ENCODE results near the gene ZSWIM6. TPM values are rescaled to one million over a fixed set of nuclear protein-coding genes. Genes with fewer than 3 reads are reported as not detected.
"Not testable (repeated sequence)": the region's sequence is repeated elsewhere in the genome, so short reads cannot be mapped to it uniquely, and the experiment has no call there.

ZSWIM6 gene
- total RNA-seq, 1 donor from 2014 or later: 50.2 TPM

DNA sequence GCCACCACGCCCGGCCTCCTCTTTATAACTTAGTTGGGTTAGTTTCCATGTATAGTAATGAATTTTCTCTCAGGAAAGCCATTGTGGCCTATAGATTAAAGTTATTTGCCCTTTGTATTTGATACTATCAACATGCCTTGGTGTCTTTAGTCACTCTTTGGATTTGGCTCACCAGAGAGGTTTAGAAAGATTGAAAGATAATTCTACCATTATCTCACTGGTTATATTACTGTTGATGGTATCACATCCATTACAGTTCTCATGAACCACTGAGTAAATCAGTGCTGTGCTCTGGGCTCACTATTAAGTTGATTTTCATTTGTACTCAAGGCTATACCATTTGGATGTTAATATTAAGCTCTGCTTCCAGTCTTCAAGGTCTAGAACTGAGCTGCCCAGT lies 87.0 kb downstream of the ZSWIM6 start:
- peaks cover 2% of the 10 kb centered on the region for H3K27me3 Mint-ChIP-seq (ENCODE audit: unreplicated experiment)
- no peak for DNase-seq
- H3K9me3 Mint-ChIP-seq (ENCODE audit: unreplicated experiment): peaks cover 5% of the 10 kb centered on the region
- peaks cover 8% of the 10 kb centered on the region for H3K36me3 Mint-ChIP-seq (ENCODE audit: unreplicated experiment)
- TF ChIP-seq, protein P1, sequence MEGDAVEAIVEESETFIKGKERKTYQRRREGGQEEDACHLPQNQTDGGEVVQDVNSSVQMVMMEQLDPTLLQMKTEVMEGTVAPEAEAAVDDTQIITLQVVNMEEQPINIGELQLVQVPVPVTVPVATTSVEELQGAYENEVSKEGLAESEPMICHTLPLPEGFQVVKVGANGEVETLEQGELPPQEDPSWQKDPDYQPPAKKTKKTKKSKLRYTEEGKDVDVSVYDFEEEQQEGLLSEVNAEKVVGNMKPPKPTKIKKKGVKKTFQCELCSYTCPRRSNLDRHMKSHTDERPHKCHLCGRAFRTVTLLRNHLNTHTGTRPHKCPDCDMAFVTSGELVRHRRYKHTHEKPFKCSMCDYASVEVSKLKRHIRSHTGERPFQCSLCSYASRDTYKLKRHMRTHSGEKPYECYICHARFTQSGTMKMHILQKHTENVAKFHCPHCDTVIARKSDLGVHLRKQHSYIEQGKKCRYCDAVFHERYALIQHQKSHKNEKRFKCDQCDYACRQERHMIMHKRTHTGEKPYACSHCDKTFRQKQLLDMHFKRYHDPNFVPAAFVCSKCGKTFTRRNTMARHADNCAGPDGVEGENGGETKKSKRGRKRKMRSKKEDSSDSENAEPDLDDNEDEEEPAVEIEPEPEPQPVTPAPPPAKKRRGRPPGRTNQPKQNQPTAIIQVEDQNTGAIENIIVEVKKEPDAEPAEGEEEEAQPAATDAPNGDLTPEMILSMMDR (IDR thresholded peaks at IDR 0.05; ENCODE audit: partially characterized antibody, unreplicated experiment): no peak
- no peak overlapping the region for H3K4me3 Mint-ChIP-seq (ENCODE audit: unreplicated experiment)
- H3K4me1 Mint-ChIP-seq (ENCODE audit: low read depth, unreplicated experiment): peaks cover 8% of the 10 kb centered on the region
- H3K27ac Mint-ChIP-seq (ENCODE audit: unreplicated experiment): no peak overlapping the region

DNA sequence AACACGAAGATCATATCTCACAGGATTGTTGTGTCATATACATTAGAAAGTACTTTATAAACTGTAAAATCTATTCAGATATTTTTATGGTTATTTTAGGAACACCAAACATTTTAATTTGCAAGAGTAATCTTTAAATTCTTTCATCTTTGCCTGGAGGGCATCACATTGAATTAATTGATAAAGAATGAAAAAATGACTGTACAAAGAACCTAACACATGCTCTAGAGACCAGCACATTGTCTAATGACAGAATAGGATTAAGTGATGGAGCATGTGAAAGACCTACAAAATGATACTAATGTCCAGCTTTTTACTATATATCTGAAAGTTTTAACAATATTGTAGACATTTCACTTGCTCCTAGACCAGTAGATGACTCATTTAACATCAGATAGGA lies 88.0 kb downstream of the ZSWIM6 start:
- Mint-ChIP-seq H3K4me3 (ENCODE audit: unreplicated experiment) (no peak overlapping the region), H3K27me3 (ENCODE audit: unreplicated experiment) (peaks cover 2% of the 10 kb centered on the region), H3K27ac (ENCODE audit: unreplicated experiment) (no peak overlapping the region), H3K9me3 (ENCODE audit: unreplicated experiment) (peaks cover 4% of the 10 kb centered on the region), H3K4me1 (ENCODE audit: low read depth, unreplicated experiment) (peaks cover 7% of the 10 kb centered on the region), H3K36me3 (ENCODE audit: unreplicated experiment) (peaks cover 8% of the 10 kb centered on the region)
- no peak for DNase-seq
- TF ChIP-seq, protein P1 (IDR thresholded peaks at IDR 0.05; ENCODE audit: partially characterized antibody, unreplicated experiment): no peak

DNA sequence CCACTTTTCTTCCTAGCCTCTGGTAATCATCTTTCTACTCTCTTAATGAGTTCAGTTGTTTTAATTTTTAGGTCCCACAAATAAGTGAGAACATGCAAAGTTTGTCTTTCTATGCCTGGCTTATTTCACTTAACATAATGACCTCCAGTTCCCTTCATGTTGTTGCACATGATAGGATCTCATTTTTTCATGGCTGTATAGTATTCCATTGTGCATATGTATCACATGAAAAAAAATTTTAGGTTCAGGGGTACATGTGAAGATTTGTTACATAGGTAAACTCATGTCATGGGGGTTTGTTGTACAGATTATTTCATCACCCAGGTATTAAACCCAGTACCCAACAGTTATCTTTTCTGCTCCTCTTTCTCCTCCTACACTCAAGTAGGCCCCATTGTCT lies 89.2 kb downstream of the ZSWIM6 start:
- not testable (repeated sequence) for H3K4me3 Mint-ChIP-seq (ENCODE audit: unreplicated experiment); DNase-seq; H3K4me1 Mint-ChIP-seq (ENCODE audit: low read depth, unreplicated experiment); H3K27me3 Mint-ChIP-seq (ENCODE audit: unreplicated experiment); H3K9me3 Mint-ChIP-seq (ENCODE audit: unreplicated experiment); H3K36me3 Mint-ChIP-seq (ENCODE audit: unreplicated experiment); H3K27ac Mint-ChIP-seq (ENCODE audit: unreplicated experiment)

DNA sequence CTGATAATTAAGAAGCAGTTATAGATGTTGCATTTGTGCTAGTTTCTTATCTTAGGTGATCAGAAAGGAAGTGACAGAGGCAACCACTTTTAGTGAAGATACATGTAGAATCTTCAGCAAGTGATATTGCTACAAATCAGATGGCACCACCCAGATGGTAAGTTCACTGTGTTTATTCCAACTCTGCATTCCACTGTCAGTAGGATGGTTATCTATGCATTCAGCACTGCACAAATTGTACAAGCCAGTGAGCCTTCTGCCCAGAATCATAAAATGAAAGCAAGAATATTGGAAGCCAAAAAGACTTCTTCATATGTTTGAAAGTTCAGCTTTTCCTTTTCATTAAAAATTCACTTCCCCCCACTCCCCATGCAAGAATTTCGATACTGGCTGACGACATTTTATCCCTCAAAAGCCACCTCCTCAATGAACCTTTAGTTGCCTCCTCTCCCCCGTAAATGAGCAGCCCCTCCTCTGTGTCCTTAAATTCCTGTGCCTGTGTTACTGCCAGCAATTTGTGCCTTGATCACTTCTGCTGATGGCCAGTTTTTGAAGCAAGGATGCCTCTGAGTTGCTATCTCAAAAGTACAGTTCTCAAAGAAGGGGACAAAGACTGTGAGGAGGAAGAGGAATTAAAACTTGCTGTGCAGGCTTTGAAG lies 91.6 kb downstream of the ZSWIM6 start:
- Mint-ChIP-seq H3K27me3 (ENCODE audit: unreplicated experiment) (peaks cover 2% of the 10 kb centered on the region), H3K4me1 (ENCODE audit: low read depth, unreplicated experiment) (no peaks in the 10 kb centered on the region), H3K36me3 (ENCODE audit: unreplicated experiment) (peaks cover 8% of the 10 kb centered on the region), H3K4me3 (ENCODE audit: unreplicated experiment) (no peak overlapping the region), H3K9me3 (ENCODE audit: unreplicated experiment) (peaks cover 4% of the 10 kb centered on the region), H3K27ac (ENCODE audit: unreplicated experiment) (no peak overlapping the region)
- no peak for DNase-seq
- TF ChIP-seq, protein P1 (IDR thresholded peaks at IDR 0.05; ENCODE audit: partially characterized antibody, unreplicated experiment): no peak

DNA sequence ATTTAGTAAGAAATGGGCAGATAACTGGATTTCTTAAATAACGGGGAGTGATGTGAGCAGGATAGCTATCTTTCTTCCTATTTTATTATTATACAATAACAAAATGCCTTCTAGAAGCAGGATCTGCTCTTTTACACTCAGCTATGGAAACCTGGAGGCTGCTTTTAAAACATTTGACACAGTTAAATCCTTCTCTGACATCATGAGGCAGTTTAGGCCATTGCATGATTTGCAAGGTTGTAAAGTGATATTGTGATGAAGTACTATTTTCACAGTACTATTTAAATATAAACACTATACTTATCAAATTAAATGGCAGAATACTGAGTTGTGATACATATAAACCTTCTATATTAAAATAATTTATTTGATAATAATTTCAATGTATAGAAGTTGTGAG lies 93.9 kb downstream of the ZSWIM6 start:
- Mint-ChIP-seq H3K36me3 (ENCODE audit: unreplicated experiment) (peaks cover 8% of the 10 kb centered on the region), H3K4me3 (ENCODE audit: unreplicated experiment) (no peak overlapping the region), H3K4me1 (ENCODE audit: low read depth, unreplicated experiment) (peaks cover 9% of the 10 kb centered on the region), H3K27ac (ENCODE audit: unreplicated experiment) (no peak overlapping the region), H3K9me3 (ENCODE audit: unreplicated experiment) (peaks cover 3% of the 10 kb centered on the region), H3K27me3 (ENCODE audit: unreplicated experiment) (peaks cover 2% of the 10 kb centered on the region)
- DNase-seq: no peak
- TF ChIP-seq, protein P1 (IDR thresholded peaks at IDR 0.05; ENCODE audit: partially characterized antibody, unreplicated experiment): no peak

Measured in glutamatergic neuron (in vitro differentiated cells).